ENCODE measurements around the gene PARD3.

DNA sequence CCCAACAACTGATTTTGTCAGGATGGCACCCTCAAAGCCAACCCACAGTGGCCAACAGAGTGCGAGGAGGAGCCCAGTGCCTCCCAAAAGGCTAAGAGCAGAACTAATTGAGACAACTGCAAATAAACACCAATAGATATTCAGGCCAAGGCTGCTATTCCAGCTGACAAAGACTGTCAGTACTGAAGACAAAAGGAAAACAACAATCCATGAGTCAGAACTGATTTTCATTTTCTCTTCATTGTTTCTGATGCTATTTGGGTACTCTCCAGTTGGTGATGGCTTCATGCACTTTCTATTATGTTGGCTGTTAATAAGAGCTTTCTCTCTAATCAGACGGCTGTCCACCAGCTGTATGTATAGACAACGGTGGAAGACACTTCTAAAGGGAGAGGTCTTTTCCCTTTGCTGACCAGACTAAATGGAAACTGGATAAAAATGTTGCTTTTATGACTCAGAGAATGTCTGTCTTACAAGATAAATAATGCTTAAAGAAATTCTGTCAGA lies 515.9 kb downstream of the PARD3 start:
- no peak for TF ChIP-seq CTCF (conservative IDR thresholded peaks at IDR 0.05; ENCODE audit: low read depth, low read length)
- no peak for TF ChIP-seq EZH2 (IDR thresholded peaks at IDR 0.05; ENCODE audit: low read length, unreplicated experiment)
- no peak for TF ChIP-seq EZH2phosphoT487 (IDR thresholded peaks at IDR 0.05; ENCODE audit: borderline replicate concordance, low read length)
